ENCODE data around the gene ABHD10.

DNA sequence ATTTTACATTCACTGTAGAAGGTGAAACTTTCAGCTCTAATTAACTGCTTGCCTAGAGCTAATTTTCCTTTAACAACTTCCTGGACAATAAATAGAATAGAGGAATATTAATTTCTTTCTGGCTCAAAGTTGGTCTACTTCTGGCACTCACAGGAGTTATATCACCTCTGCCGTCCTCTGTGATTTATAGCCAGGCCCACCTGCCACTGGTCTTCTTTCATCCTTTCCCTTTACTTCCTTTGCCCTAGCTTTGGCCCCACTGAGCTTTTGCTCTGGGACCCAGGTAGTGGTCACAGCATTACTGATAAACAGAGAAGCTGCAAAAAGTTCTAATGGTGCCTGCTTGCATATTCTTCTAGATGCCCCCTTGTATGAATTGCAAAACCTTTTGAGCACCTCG is 49.3 kb upstream of the ABHD10 start:
- TF ChIP-seq, protein P1, sequence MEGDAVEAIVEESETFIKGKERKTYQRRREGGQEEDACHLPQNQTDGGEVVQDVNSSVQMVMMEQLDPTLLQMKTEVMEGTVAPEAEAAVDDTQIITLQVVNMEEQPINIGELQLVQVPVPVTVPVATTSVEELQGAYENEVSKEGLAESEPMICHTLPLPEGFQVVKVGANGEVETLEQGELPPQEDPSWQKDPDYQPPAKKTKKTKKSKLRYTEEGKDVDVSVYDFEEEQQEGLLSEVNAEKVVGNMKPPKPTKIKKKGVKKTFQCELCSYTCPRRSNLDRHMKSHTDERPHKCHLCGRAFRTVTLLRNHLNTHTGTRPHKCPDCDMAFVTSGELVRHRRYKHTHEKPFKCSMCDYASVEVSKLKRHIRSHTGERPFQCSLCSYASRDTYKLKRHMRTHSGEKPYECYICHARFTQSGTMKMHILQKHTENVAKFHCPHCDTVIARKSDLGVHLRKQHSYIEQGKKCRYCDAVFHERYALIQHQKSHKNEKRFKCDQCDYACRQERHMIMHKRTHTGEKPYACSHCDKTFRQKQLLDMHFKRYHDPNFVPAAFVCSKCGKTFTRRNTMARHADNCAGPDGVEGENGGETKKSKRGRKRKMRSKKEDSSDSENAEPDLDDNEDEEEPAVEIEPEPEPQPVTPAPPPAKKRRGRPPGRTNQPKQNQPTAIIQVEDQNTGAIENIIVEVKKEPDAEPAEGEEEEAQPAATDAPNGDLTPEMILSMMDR (conservative IDR thresholded peaks at IDR 0.05; ENCODE audit: low read depth, low read length): no peak
- no peak for TF ChIP-seq EZH2 (IDR thresholded peaks at IDR 0.05; ENCODE audit: low read length, unreplicated experiment)

All from PC-3 (cell line).